Measurements from ENCODE around the gene EIF4ENIF1.

The EIF4ENIF1 gene

GRCh38 chr22:31477329-31477728 is 12.3 kb downstream of the EIF4ENIF1 start:
- Histone ChIP-seq H3K4me3 (ENCODE audit: severe bottlenecking) (no peak overlapping the region), H3K27ac (ENCODE audit: poor library complexity, severe bottlenecking) (no peak overlapping the region), H3K9me3 (ENCODE audit: severe bottlenecking) (no peaks in the 10 kb centered on the region), H3K4me1 (ENCODE audit: insufficient read depth, poor library complexity, severe bottlenecking) (no peaks in the 10 kb centered on the region), H3K27me3 (ENCODE audit: insufficient read depth, poor library complexity, severe bottlenecking) (no peaks in the 10 kb centered on the region), H3K36me3 (ENCODE audit: low read depth) (peaks cover 49% of the 10 kb centered on the region)
- TF ChIP-seq CTCF (IDR thresholded peaks at IDR 0.05; ENCODE audit: poor library complexity, severe bottlenecking): no peak
- ATAC-seq (ENCODE audit: low read depth): no peak
- DNase-seq (ENCODE audit: low spot score): no peak

GRCh38 chr22:31475800-31476199 is 13.8 kb downstream of the EIF4ENIF1 start:
- DNase-seq (ENCODE audit: low spot score) (no peak), ATAC-seq (ENCODE audit: low read depth) (no peak)
- no peak for TF ChIP-seq CTCF (IDR thresholded peaks at IDR 0.05; ENCODE audit: poor library complexity, severe bottlenecking)
- H3K4me1 ChIP-seq (ENCODE audit: insufficient read depth, poor library complexity, severe bottlenecking): no peaks in the 10 kb centered on the region
- no peaks in the 10 kb centered on the region for H3K9me3 ChIP-seq (ENCODE audit: severe bottlenecking)
- H3K4me3 ChIP-seq (ENCODE audit: severe bottlenecking): no peak overlapping the region
- no peak overlapping the region for H3K27ac ChIP-seq (ENCODE audit: poor library complexity, severe bottlenecking)
- H3K36me3 ChIP-seq (ENCODE audit: low read depth): peaks cover 40% of the 10 kb centered on the region
- H3K27me3 ChIP-seq (ENCODE audit: insufficient read depth, poor library complexity, severe bottlenecking): no peaks in the 10 kb centered on the region

GRCh38 chr22:31474743-31475142 is 14.9 kb downstream of the EIF4ENIF1 start:
- H3K4me3 ChIP-seq (ENCODE audit: severe bottlenecking): no peak overlapping the region
- peaks cover 36% of the 10 kb centered on the region for H3K36me3 ChIP-seq (ENCODE audit: low read depth)
- TF ChIP-seq CTCF (IDR thresholded peaks at IDR 0.05; ENCODE audit: poor library complexity, severe bottlenecking): no peak
- H3K9me3 ChIP-seq (ENCODE audit: severe bottlenecking): no peaks in the 10 kb centered on the region
- DNase-seq (ENCODE audit: low spot score) (no peak), ATAC-seq (ENCODE audit: low read depth) (no peak)
- no peaks in the 10 kb centered on the region for H3K27me3 ChIP-seq (ENCODE audit: insufficient read depth, poor library complexity, severe bottlenecking)
- no peak overlapping the region for H3K27ac ChIP-seq (ENCODE audit: poor library complexity, severe bottlenecking)
- H3K4me1 ChIP-seq (ENCODE audit: insufficient read depth, poor library complexity, severe bottlenecking): no peaks in the 10 kb centered on the region

- Histone ChIP-seq H3K27ac (ENCODE audit: poor library complexity, severe bottlenecking) (no peak overlapping the region), H3K27me3 (ENCODE audit: insufficient read depth, poor library complexity, severe bottlenecking) (no peaks in the 10 kb centered on the region), H3K4me1 (ENCODE audit: insufficient read depth, poor library complexity, severe bottlenecking) (no peaks in the 10 kb centered on the region), H3K9me3 (ENCODE audit: severe bottlenecking) (no peaks in the 10 kb centered on the region), H3K4me3 (ENCODE audit: severe bottlenecking) (no peak overlapping the region), H3K36me3 (ENCODE audit: low read depth) (peaks cover 73% of the 10 kb centered on the region)
- ATAC-seq (ENCODE audit: low read depth) (no peak), DNase-seq (ENCODE audit: low spot score) (no peak)
- TF ChIP-seq CTCF (IDR thresholded peaks at IDR 0.05; ENCODE audit: poor library complexity, severe bottlenecking): no peak
Measured at GRCh38 chr22:31465307-31465706, 24.3 kb downstream of the EIF4ENIF1 start.

GRCh38 chr22:31461699-31462098 is 27.9 kb downstream of the EIF4ENIF1 start:
- no peak for DNase-seq (ENCODE audit: low spot score)
- no peak for TF ChIP-seq CTCF (IDR thresholded peaks at IDR 0.05; ENCODE audit: poor library complexity, severe bottlenecking)
- Histone ChIP-seq H3K27me3 (ENCODE audit: insufficient read depth, poor library complexity, severe bottlenecking) (no peaks in the 10 kb centered on the region), H3K4me1 (ENCODE audit: insufficient read depth, poor library complexity, severe bottlenecking) (no peaks in the 10 kb centered on the region), H3K36me3 (ENCODE audit: low read depth) (peaks cover 72% of the 10 kb centered on the region), H3K27ac (ENCODE audit: poor library complexity, severe bottlenecking) (no peak overlapping the region), H3K9me3 (ENCODE audit: severe bottlenecking) (no peaks in the 10 kb centered on the region), H3K4me3 (ENCODE audit: severe bottlenecking) (no peak overlapping the region)
- no peak for ATAC-seq (ENCODE audit: low read depth)

Data from RWPE2 (cell line).